GM06990 (cell line): Measurements from ENCODE around the gene RPS6KA3.

ENCODE experiments used
- DNase-seq: peaks from one replicate; pipeline ENCODE4 v3.0.0-alpha.2; 2011; ENCODE audit not compliant: insufficient read length; ENCODE audit errors: extremely low read depth
- H3K27me3 ChIP-seq: replicated peaks from 2 replicates; pipeline ENCODE4 v1.6.0; 2011; ENCODE audit warnings: low read length; ENCODE audit not compliant: control insufficient read depth, insufficient read depth
- H3K36me3 ChIP-seq: 2 replicates; pipeline ENCODE4 v1.5.1; 2011; ENCODE audit warnings: low read length; ENCODE audit not compliant: control insufficient read depth, insufficient read depth
- H3K4me3 ChIP-seq: replicated peaks from 2 replicates; pipeline ENCODE4 v1.5.1; 2011; ENCODE audit warnings: low read depth, mild to moderate bottlenecking, control low read depth, low read length
- CTCF ChIP-seq: IDR thresholded peaks from 2 replicates; pipeline ENCODE4 v1.5.1; 2011; ENCODE audit warnings: low read length, control low read depth, mild to moderate bottlenecking, inconsistent platforms; ENCODE audit not compliant: insufficient read depth, poor library complexity, severe bottlenecking

Gene RPS6KA3

GRCh38 chrX:20270562-20270890 lies 3.8 kb upstream of the RPS6KA3 start:
- no peak overlapping the region for H3K4me3 ChIP-seq
- TF ChIP-seq CTCF, result no peak
- H3K27me3 ChIP-seq, result no peaks in the 10 kb centered on the region
- no peak for DNase-seq
- H3K36me3 ChIP-seq, result no peaks in the 10 kb centered on the region

- Histone ChIP-seq H3K27me3 (no peaks in the 10 kb centered on the region), H3K36me3 (no peaks in the 10 kb centered on the region), H3K4me3 (no peak overlapping the region)
- no peak for TF ChIP-seq CTCF
- no peak for DNase-seq
Measured at GRCh38 chrX:20269848-20270561, 3.3 kb upstream of the RPS6KA3 start.

GRCh38 chrX:20267931-20268701 lies 1.4 kb upstream of the RPS6KA3 start:
- DNase-seq, result peak; percentile 18
- Histone ChIP-seq H3K4me3 (no peak overlapping the region), H3K36me3 (no peaks in the 10 kb centered on the region), H3K27me3 (no peaks in the 10 kb centered on the region)
- no peak for TF ChIP-seq CTCF

GRCh38 chrX:20267607-20267930 lies 860 bp upstream of the RPS6KA3 start:
- Histone ChIP-seq H3K4me3 (peak overlapping the region; percentile 70), H3K36me3 (no peaks in the 10 kb centered on the region), H3K27me3 (no peaks in the 10 kb centered on the region)
- DNase-seq, result no peak
- no peak for TF ChIP-seq CTCF

- peak; percentile 50 for DNase-seq
- TF ChIP-seq CTCF, result no peak
- Histone ChIP-seq H3K36me3 (no peaks in the 10 kb centered on the region), H3K4me3 (peak overlapping the region; percentile 80), H3K27me3 (no peaks in the 10 kb centered on the region)
Measured at GRCh38 chrX:20265726-20266681, 705 bp downstream of the RPS6KA3 start.
